Measurements from ENCODE around the gene YIPF4.
"Not testable (repeated sequence)": the region's sequence is repeated elsewhere in the genome, so short reads cannot be mapped to it uniquely, and the experiment has no call there.

Gene YIPF4

DNA sequence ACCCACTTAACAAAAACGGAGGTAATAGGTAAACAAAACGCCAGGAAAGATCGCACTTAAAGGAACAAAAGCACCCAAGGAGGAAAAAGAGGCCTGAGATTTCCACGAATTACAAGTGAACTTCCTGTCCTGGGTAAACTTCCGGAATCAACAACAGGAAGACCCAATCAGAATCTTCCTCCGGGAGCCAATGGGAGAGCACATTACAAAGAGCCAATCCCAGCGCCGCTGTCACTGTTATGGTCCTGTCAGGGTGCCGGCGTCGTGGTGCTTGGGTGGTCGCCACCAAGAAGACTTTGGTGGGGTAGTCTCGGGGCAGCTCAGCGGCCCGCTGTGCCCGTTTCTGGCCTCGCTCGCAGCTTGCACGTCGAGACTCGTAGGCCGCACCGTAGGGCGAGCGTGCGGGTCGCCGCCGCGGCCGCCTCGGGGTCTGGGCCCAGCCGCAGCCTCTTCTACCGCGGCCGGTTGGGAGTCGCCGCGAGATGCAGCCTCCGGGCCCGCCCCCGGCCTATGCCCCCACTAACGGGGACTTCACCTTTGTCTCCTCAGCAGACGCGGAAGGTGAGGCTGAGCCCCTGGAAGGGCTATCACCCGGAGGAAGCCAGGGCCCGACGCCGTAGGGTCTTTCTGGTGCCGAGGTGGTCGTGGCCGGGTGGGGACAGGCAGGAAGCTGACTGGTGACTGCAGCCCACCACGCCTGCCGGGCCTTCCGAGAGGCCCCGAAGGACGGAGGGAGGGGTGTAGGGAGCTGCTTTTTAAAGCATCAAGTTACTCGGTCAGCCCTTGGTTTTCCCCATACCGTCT is at the start of gene YIPF4:
Gene YIPF4, plus strand, starts transcription at position 231 of the 804 bp plus-strand sequence. Its CDS starts 252 bp downstream, at position 483.
- DNase-seq (ENCODE audit: low read depth in 2 of 2, low spot score in 1 of 2) = peak; percentile 72 to 85

DNA sequence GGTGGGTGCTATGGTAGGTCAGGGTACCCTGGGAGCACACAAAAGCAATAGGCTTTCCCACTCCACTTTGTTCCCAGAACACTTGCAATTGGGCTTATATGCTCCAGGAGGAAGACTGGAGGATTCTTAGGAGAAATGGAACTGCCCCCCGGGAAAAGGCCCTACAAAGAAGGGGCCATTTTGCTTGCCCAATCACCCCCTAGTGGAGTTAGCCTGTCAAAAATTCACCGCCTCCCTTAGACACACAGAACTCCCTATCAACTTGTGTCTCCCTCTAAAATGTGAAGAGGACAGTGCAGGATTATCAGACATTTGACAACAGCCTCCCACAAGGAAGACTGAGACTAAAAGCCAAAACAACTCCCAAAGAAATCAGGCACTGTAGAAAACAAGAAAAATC is 49.5 kb upstream of the YIPF4 start:
- DNase-seq (ENCODE audit: low read depth in 2 of 2, low spot score in 1 of 2) = no peak

DNA sequence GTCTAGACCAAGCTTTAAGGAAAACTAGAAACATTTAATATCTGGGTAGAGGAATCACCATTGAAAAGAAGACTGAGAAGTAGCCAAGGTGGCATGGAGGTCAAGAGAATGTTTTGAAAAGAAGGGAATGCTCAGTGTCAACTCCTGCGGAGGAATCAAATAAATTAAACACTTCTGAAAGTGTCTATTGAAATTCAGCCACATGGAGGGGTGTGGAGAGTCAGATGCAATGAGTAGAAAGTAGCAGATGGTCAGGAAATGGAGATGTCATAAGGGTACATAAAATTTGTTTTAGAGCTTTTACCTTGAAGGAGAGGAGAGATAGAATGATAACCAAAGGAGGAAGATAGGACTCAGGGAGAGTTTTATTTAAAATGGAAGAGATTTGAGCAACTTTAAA is 48.1 kb upstream of the YIPF4 start:
- DNase-seq (ENCODE audit: low read depth in 2 of 2, low spot score in 1 of 2) = no peak

DNA sequence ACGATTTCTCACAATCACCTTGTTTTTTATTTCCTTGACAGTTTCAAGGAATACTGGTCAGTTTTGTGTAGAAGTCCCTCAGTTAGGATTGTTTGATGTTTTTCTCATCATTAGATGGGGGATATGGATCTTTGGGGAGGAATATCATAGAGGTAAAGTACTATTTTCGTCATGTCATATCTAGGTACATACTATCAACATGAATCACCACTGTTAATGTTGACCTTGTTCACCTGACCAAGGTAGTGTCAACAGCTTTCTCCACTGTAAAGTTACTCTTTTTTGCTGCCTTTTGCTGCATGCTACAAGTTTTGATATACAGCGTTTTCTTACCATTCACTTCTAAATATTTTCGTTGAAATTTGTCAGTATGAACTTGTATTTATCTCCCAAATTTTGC is 45.7 kb upstream of the YIPF4 start:
- no peak for DNase-seq (ENCODE audit: low read depth in 2 of 2, low spot score in 1 of 2)

DNA sequence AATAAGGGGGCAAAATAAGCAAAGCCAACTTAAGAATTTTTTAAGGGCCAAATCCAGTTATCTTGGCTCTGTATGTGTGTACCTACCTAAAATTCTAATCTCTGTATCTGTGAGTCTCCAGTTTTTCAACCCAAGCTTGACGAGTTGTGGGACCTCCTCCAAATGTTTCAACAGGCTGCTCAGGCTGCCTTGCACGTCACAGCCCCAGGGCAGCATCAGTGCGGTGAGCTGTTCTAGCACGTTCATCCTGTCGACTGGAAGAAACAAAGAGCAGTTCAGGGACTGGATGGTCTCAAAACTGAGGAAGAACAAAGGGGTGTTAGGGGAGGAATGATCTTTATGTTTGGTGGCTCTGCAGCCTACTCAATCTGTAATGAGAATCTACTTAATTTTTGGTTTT is 42.4 kb upstream of the YIPF4 start:
- DNase-seq (ENCODE audit: low read depth in 2 of 2, low spot score in 1 of 2) = no peak

DNA sequence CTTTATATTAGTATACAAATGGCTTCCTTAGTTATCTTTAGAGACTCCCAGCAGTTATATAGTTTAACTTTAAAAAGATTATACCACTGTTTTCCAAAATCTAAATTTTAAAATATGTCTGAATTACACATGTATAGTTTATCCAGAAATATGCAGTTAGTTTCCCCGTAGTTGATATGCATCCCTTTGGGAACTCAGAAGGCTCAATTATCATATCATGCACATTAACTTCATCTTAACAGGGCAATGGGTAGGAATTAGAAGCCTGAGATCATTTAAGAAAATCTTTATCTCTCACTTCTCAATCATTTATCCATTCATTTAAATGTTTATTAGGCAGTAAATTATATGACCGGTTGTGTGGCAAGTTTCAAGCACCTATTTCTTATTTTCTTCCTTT is 40.2 kb upstream of the YIPF4 start:
- no peak for DNase-seq (ENCODE audit: low read depth in 2 of 2, low spot score in 1 of 2)

DNA sequence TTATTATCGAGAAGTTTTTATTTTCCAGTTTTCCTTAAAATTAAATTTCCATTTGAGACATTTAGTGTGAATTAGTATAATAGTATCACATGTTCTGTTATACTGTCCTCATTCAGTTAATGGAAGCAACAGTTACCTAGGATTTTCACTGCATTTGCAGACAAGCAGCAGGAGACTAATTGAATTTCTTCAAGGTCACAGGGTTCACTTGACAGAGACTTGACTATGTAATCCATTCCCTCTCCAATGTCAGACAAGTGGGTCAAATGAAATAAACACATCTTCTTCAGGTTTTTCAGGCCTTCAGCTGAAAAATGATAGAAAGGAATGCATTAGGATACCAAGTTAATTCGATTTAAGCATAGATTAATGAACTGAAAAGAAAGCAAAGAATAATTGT is 39.7 kb upstream of the YIPF4 start:
- no peak for DNase-seq (ENCODE audit: low read depth in 2 of 2, low spot score in 1 of 2)

DNA sequence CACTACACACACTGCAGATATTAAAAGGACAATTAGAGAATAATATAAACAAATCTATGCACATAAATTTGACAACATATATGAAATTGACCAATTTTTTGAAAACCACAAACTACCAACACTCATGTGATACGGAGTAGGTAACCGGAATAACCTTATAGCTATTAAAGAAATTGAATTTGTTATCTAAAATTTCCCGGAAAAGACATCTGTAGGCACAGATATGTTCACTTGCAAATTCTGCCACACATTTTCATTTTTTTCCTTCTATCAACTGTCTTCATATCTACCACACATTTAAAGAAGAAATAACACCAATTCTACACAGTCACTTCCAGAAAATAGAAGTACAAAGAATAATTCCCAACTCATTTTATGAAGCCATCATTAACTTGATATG is 35.4 kb upstream of the YIPF4 start:
- no peak for DNase-seq (ENCODE audit: low read depth in 2 of 2, low spot score in 1 of 2)

DNA sequence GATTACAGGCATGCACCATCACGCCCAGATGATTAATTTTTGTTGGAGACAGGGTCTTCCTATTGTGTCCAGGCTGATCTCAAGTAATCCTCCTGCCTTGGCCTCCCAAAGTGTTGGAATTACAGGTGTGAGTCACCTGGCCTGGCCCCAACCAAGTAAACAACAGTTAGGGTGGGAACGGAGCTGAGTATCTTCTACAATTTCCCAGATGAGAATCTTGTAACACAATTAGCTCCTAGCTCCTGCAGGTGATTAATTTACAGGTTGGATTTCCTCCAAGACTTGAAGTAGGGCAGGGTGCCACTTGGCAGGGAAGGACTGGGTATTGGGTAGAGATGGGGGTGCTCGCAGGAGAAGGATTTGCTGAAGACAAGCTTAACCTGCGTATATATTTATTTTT is 30.8 kb upstream of the YIPF4 start:
- DNase-seq (ENCODE audit: low read depth in 2 of 2, low spot score in 1 of 2) = no peak

DNA sequence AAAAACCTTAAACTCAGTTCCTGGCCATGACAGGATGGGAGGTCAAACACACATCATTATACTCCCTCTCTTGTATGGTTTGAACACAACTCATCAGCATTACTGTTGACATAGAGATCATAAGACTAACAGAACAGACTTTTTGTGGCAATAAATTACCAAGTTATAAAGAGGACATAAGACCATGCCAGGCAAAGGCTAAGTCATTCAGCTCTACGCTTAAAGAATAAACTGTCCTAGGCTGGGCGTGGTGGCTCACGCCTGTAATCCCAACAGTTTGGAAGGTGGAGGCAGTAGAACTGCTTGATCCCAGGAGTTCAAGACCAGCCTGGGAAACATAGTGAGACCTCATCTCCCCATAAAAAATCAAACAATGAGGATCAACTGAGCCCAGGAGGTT is 29.4 kb upstream of the YIPF4 start:
- DNase-seq (ENCODE audit: low read depth in 2 of 2, low spot score in 1 of 2) = no peak

DNA sequence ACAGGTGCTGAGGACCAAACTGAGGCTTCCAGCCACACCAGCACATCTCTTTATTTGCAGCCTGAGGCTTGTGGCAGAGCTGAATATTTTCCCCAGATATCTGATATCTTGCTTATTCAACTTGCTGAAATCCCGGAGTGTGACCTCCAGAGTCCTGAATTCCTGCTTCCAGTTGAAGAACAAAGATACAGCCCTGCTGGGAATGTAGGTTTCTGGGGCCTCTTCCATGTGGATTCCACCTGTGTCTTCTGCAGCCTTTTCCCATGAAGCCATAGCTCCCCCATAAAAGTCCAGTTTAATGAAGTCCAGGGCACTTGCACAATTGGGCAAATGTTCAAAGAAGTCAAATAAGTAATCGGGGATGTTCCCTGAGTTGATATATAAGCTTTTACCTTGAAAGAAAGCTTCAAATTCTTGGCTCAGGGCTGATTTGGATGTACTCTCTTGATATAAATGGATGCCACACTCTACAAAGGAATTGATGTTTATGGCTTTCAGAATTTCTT is 27.9 kb upstream of the YIPF4 start:
- no peak for DNase-seq (ENCODE audit: low read depth in 2 of 2, low spot score in 1 of 2)

DNA sequence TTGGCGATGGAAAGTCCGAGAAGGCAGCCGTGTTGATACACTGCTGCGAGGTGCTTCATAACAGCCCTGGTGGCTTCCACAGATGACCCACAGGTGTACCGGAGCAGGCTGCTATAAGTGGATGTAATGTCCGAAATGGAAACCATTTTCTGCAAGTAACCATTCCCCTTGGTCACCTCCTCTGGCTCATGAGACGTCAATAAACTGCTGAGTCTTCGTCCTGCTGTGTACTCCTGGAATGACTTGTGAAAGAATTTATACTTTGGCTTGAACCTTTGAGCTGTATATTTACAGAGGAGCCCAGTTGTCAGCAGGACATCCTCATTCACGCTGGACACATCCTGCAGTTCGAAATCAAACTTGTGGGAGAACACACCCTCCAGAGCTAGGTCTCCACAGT is 27.4 kb upstream of the YIPF4 start:
- no peak for DNase-seq (ENCODE audit: low read depth in 2 of 2, low spot score in 1 of 2)

DNA sequence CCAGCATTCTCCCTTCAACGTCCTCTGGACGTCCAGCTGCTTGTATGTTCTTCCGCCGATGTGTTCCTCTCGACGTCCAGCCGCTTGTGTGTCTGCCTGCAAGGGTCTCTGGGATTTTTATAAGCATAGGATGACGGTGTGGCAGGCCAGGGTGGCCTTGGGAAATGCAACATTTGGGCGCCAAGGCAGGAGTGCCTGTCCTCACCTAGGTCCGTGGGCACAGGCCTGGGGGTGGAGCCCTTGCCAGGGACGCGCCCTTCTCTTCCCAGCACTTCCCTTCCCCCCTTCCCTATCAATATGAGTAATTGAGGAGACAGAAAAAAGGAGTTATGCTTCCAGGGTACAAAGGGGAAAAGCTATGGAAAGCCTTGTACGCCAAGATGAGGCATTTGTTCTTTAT is 19.5 kb upstream of the YIPF4 start:
- DNase-seq (ENCODE audit: low read depth in 2 of 2, low spot score in 1 of 2) = no peak

DNA sequence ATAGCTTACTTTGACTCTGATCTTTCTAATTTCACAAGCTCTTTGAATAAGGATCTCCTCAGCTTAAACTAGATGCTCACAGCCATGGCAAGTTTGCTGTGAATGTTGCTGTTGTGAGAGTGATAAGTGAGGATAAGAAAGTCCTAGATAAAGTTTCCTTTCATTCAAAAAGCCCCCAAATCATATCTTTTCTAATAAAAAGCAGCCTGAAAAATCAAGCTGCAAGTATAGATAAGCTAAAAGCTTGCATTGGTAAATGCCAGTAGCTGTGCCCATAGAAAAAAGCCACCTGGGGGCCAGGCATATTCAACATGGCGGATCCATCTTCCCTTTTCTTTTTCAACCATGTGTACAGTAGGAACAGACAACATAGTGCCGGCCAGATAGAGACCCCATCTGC is 17.3 kb upstream of the YIPF4 start:
- no peak for DNase-seq (ENCODE audit: low read depth in 2 of 2, low spot score in 1 of 2)

DNA sequence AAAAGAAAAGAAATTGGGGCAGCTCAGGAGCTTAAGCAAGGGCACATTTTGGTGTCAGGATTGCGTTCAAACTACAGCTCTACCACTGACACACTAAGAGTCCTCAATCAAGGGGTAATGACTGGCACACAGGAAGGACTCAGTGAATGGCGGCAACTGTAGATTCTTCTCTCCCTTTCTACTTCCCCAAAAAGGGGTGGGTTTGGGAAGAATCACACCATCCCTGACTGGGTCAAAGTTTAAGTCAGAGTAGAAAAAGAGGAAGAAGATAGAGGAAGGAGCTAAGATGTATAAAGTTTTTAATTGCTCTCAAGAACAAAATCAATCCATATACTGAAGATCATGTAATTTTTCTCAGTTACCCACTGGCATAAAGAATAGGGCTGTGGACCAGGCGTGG is 15.6 kb upstream of the YIPF4 start:
- DNase-seq (ENCODE audit: low read depth in 2 of 2, low spot score in 1 of 2) = no peak

DNA sequence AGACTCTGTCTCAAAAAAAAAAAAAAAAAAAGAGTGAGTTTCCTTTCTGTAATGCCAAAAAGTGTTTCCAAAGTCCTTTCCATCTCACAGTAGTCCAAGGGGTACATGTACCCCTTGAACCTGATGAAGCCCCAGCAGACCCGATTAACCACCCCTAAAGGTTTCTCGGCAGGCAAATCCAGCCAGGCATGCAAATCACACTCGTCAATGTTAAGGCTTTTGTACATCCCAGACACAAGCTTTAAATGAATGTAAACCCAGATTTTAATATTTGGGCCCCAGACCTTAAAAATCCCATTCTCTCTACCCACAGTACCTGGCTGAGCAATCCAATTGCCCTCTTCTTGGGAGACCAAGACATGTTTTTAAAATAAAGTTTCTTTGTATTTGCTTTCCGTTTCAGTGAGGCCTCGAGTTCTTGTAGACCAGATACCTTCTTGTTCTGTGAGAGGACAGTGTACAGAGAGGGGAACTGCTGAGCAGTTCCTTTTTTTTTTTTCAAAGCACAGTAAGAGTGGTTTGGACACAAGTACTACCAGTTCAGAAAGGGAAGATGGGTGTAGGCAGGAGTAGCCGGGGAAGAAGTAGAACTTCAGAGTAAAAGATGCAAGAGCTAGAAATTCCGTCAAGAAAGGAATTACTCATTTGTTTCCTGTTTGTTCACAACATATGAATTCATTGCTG is 13.1 kb upstream of the YIPF4 start, which contains the start of gene NLRC4:
Gene NLRC4, minus strand, starts transcription at position 465 of the 684 bp plus-strand sequence. CDS start 8,111 bp downstream, outside the sequence.
- no peak for DNase-seq (ENCODE audit: low read depth in 2 of 2, low spot score in 1 of 2)

DNA sequence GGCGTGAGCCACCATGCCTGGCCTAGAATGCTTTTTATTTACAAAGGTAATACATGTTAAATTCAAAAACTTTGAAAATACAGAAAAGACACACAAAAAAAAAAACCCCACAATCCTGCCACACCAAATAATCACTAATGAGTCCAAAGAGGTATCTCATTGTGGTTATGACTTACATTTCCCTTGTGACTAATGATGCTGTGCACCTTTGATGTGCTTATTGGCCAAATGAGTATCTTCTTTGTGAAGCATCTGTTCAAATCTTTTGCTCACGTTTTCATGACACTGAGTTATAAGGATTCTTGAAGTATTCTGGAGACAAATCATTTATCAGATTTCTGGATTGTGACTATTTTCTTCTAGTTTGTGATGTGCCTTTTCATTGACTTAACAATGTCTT is 6.6 kb upstream of the YIPF4 start:
- no peak for DNase-seq (ENCODE audit: low read depth in 2 of 2, low spot score in 1 of 2)

DNA sequence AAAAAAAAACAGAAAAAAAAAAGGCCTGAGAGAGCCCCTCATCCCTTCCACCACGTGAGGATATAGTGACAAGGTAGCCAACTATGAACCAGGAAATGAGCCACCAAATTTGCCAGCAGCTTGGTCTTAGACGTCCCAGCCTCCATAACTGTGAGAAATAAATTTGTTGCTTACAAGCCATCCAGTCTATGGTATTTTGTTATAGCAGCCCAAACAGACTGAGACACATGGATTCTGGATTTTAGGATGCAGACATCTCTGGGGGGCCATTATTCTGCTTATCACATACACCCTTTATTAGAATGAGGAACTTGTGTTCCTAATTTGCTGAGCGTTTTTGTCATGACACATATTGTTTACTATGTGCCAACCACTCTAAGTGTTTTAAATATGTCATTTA is 5.4 kb upstream of the YIPF4 start:
- no peak for DNase-seq (ENCODE audit: low read depth in 2 of 2, low spot score in 1 of 2)

DNA sequence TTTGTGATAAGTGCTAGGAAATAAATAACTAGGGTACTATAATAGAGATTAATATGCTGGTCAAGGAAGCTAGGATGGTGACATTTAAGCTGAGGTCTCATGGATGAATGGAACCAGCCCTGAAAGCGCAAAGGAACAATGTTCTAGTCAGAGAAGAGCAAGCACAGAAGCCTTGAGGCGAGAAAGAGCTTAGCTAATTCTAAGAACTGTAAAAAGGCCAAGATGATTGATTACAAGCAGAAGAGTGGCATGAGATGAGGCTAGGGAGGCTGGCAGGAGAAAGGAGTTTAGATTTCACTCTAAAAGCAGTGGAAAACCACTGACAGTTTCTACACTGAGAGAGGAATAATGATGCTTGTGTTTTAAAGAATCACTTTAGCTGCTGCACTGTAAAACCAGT is 3.4 kb upstream of the YIPF4 start:
- no peak for DNase-seq (ENCODE audit: low read depth in 2 of 2, low spot score in 1 of 2)

DNA sequence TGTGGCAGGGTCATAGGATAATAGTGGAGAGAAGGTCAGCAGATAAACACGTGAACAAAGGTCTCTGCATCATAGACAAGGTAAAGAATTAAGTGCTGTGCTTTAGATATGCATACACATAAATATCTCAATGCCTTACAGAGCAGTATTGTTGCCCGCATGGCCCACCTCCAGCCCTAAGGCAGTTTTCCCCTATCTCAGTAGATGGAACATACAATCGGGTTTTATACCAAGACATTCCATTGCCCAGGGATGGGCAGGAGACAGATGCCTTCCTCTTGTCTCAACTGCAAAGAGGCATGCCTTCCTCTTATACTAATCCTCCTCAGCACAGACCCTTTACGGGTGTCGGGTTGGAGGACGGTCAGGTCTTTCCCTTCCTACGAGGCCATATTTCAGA is 1.9 kb upstream of the YIPF4 start:
- DNase-seq (ENCODE audit: low read depth in 2 of 2, low spot score in 1 of 2) = not testable (repeated sequence)

DNA sequence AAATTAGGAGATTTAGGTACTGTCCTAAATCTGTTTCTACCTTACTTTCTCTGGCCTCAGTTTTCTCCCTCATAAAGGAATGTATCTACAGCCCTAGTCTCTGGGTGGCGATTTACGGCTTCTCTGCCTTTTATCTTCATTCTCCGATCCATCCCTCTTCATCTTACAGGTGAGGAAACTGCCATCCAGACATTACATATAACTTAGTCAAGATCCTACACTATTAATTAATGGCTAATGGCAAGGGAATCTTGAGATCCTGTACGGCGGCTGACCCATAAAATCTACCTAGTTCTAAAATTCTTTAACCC is 386 bp upstream of the YIPF4 start:
- DNase-seq (ENCODE audit: low read depth in 2 of 2, low spot score in 1 of 2) = no peak

DNA sequence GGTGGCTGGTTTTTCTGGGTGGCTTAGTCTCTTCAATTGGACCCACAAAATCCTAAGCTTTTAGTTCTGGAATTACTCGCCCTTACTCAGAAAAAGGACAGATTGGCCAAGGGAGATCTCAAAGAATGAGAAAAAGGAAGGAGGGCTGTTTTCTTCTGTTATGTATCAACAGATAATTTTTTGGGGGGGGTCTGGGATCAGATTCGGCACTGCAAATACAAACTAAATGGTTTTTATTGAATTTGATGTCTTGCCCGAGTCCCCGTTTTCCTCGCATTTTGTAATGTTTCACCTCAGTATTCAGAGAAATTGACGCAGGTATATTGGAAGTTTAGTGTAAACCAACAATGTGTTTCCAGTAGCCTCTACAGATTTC is 762 bp downstream of the YIPF4 start:
- no peak for DNase-seq (ENCODE audit: low read depth in 2 of 2, low spot score in 1 of 2)

DNA sequence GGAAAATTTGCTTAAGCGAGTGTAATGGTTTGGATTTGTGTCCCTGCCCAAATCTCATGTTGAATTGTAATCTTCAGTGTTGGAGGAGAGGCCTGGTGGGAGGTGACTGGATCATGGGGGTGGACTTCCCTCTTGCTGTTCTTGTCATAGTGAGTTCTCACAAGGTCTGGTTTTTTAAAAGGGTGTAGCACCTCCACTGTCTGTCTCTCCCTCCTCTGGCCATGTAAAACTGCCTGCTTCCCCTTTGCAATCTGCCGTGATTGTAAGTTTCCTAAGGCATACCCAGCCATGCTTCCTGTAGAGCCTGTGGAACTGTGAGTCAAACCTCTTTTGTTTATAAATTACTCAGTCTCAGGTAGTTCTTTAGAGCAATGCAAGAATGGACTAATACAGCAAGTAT is 6.6 kb downstream of the YIPF4 start:
- no peak for DNase-seq (ENCODE audit: low read depth in 2 of 2, low spot score in 1 of 2)
